ENCODE results near the gene ACMSD.

Gene ACMSD

DNA sequence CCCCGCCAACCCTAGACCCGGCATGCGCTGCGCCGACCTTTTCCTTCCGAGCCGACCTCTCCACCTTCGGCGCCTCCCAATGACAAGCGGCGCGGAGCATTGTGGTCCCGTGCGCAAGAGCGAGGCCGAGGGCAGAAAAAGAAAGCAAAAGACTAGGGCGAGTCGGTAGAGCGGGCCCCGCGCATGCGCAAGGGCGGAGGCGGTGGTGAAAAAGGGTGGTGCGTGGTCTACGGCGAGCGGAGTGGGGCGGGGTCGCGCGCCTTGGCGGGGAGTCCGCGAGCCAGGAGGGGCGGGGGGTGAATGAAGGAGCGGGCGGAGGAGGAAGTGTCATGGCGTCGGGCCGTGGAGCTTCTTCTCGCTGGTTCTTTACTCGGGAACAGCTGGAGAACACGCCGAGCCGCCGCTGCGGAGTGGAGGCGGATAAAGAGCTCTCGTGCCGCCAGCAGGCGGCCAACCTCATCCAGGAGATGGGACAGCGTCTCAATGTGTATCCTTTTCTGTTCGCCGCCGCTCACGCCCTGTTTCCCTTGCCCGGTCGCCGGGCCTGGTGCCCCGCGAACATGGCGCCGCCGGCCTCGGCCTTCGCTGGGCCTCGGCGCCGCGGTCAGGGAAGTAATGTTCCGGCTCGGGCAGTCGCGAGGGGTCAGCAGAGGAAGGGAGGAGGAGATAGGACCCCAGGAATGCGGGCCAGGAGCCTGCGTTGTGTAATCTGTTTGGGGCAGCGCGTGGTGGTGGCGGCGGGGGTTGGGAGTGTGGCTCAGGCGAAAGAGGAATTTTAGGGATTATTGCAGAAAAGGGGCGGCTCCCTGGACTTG is 80.3 kb downstream of the ACMSD start, which contains the start of gene CCNT2:
TSS of gene CCNT2 (plus strand) at position 297 of the 815 bp plus-strand sequence. CDS start at position 330, 33 bp downstream.
- Mint-ChIP-seq H3K9me3 (peaks cover 19% of the 10 kb centered on the region), H3K27ac (peak within 1 kb of the TSS; percentile 100), H3K4me3 (peak within 1 kb of the TSS; percentile 99), H3K4me1 (peaks cover 32% of the 10 kb centered on the region), H3K36me3 (ENCODE audit: low read depth) (peaks cover 23% of the 10 kb centered on the region), H3K27me3 (ENCODE audit: low read depth, poor library complexity) (peaks cover under 1% of the 10 kb centered on the region)
- TF ChIP-seq, protein P1, sequence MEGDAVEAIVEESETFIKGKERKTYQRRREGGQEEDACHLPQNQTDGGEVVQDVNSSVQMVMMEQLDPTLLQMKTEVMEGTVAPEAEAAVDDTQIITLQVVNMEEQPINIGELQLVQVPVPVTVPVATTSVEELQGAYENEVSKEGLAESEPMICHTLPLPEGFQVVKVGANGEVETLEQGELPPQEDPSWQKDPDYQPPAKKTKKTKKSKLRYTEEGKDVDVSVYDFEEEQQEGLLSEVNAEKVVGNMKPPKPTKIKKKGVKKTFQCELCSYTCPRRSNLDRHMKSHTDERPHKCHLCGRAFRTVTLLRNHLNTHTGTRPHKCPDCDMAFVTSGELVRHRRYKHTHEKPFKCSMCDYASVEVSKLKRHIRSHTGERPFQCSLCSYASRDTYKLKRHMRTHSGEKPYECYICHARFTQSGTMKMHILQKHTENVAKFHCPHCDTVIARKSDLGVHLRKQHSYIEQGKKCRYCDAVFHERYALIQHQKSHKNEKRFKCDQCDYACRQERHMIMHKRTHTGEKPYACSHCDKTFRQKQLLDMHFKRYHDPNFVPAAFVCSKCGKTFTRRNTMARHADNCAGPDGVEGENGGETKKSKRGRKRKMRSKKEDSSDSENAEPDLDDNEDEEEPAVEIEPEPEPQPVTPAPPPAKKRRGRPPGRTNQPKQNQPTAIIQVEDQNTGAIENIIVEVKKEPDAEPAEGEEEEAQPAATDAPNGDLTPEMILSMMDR (IDR thresholded peaks at IDR 0.05): peak; percentile 12
- DNase-seq: peak; percentile 99

DNA sequence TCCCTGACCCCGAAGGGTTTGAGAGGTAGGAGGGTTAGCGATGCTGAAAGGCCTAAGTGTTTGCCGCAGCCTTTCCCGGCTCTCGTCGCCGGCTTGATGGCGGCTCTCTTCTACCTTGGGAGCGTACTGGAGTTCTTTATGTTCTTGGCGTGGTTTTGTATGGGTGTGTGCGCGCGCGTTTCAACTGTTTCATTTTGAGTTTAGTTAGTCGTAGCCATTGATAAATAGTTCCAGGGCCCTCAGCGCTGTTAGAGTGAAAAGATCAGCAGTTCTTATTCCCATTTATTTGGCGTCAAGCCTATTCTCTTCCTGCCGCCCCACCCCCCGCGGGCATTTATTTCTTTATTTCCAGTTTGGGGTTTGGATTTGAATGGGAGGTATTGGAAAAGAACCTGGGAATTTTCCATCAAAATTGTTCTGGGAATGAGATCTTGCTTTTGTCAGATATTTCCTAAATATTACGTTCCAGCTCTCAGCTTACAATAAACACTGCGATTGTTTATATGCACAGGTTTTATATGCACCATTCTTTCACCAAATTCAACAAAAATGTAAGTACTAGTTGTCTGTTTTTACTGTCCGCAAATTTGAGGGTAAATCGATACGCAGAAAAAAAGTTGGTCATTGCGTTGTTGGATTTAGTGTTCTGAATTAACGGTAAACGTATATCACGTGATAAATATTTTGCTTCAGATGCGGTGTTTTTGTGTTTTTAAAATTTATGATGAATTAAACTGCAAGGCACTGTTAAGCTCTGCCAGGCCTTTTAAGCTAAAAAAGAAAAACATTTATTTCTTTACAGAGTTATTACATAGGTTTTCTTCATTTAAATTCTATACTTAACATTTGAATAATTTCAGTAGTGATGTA is 81.2 kb downstream of the ACMSD start:
- no peak for DNase-seq

DNA sequence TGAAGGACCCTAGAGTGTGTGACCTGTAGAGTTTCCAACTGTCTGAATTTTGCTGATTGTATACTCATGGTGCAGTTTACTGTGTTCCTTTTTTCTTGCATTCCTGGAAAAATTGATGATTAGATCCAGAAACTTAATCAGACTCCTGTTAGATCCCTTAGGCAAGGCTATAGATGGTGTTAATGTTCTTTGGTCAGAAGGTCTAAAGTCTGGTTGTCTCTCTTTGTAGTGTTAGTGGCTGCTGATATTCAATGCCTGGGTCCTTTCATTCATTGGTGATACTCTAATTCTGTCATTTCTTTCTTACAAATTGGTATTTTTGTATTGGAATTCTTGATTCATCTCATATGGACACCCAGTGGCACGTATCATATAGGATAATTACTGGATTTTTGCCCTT is 86.5 kb downstream of the ACMSD start:
- Mint-ChIP-seq H3K27ac (peak overlapping the region; percentile 10), H3K27me3 (ENCODE audit: low read depth, poor library complexity) (no peaks in the 10 kb centered on the region), H3K9me3 (no peaks in the 10 kb centered on the region), H3K4me1 (peaks cover 29% of the 10 kb centered on the region), H3K36me3 (ENCODE audit: low read depth) (peaks cover 48% of the 10 kb centered on the region), H3K4me3 (no peak overlapping the region)
- TF ChIP-seq, protein P1 (IDR thresholded peaks at IDR 0.05): no peak
- no peak for DNase-seq

More for the DNA sequence above, 81.2 kb downstream of the ACMSD start:
- Mint-ChIP-seq H3K4me3 (peak overlapping the region; percentile 99), H3K36me3 (ENCODE audit: low read depth) (peaks cover 29% of the 10 kb centered on the region), H3K27me3 (ENCODE audit: low read depth, poor library complexity) (no peaks in the 10 kb centered on the region), H3K4me1 (peaks cover 32% of the 10 kb centered on the region), H3K27ac (peak overlapping the region; percentile 100), H3K9me3 (peaks cover 11% of the 10 kb centered on the region)
- TF ChIP-seq, protein P1 (IDR thresholded peaks at IDR 0.05): no peak

DNA sequence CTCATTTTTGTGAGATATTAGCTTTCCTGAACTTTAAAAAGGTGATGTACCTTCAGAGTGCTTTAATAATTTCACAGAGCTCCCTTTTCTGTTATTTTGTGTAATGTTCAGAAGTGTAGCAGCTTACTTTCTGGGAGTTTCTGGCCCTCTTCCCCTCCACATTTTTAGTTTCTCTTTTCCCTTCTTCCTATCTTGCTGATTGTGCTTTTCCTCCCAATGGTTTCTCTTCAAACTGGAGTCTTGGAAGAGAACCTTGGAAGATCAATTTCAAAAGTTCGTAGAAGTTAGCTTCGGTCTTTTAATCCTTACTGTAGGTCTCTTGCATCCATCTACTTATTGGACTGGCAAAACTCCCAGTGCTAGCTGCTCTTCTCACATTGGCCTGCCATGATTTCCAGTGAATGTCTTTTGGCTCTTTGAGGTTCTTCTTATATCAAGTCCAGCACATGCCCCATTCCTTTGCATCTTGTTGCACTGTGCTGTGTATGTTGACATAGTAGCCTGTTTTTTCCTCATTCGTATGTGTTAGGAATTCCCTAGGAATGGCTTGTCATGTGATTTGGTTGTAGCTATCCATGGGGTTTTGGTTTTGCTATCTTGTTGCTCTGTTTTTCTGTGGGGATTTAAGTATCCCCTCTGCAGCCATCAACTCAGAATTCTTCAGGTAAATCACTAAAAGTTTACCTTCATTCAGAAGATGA is 88.0 kb downstream of the ACMSD start:
- TF ChIP-seq, protein P1 (IDR thresholded peaks at IDR 0.05): no peak
- Mint-ChIP-seq H3K4me1 (peaks cover 18% of the 10 kb centered on the region), H3K27ac (peak overlapping the region; percentile 73), H3K36me3 (ENCODE audit: low read depth) (peaks cover 54% of the 10 kb centered on the region), H3K4me3 (no peak overlapping the region), H3K27me3 (ENCODE audit: low read depth, poor library complexity) (no peaks in the 10 kb centered on the region), H3K9me3 (no peaks in the 10 kb centered on the region)
- no peak for DNase-seq

DNA sequence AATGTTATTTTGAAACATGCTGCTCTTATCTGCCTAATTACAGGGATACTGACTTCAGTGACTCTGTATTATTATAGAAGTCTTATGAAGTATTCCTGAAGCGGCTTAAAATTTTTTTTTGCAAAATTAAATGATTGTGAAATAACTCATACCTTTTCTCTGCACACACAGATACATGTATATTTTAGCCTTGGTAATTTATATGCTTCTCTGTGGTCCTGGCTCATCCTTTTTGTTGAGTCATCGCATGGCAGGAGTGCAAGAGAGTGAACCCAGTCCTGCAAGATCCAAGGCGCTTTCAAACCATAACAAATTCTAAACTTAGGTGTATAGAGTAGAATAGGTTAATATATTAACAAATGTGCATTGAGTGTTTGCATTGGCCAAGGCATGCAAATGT is 88.8 kb downstream of the ACMSD start:
- TF ChIP-seq, protein P1 (IDR thresholded peaks at IDR 0.05): no peak
- Mint-ChIP-seq H3K4me3 (no peak overlapping the region), H3K9me3 (no peaks in the 10 kb centered on the region), H3K27me3 (ENCODE audit: low read depth, poor library complexity) (no peaks in the 10 kb centered on the region), H3K36me3 (ENCODE audit: low read depth) (peaks cover 54% of the 10 kb centered on the region), H3K4me1 (peaks cover 13% of the 10 kb centered on the region), H3K27ac (peak overlapping the region; percentile 62)
- DNase-seq: no peak

Measured in nephron progenitor cell (in vitro differentiated cells).